VCaP (cell line): Measurements from ENCODE around the gene FAM229A.

Experiments
- H3K27ac ChIP-seq: fragments of 450-650 bp; 2 replicates; pipeline ENCODE4 v1.5.1; 2017
- CTCF ChIP-seq: fragments of 450-650 bp; conservative IDR thresholded peaks from 2 replicates; pipeline ENCODE4 v1.5.1; 2017; ENCODE audit warnings: mild to moderate bottlenecking, moderate library complexity

FAM229A gene

GRCh38 chr1:32352239-32352745 is 10.0 kb downstream of the FAM229A start:
- TF ChIP-seq CTCF: no peak
- H3K27ac ChIP-seq: peak overlapping the region; percentile 96

- TF ChIP-seq CTCF: 0 out of 2 replicates have a peak, but pooled peaks have one; percentile 9
- peak overlapping the region; percentile 96 for H3K27ac ChIP-seq
Observed at GRCh38 chr1:32351399-32352238, 10.7 kb downstream of the FAM229A start.

- peak; percentile 55 for TF ChIP-seq CTCF
Observed at GRCh38 chr1:32350785-32351398, 11.4 kb downstream of the FAM229A start.

GRCh38 chr1:32349211-32349708 is 13.0 kb downstream of the FAM229A start:
- no peak for TF ChIP-seq CTCF
- no peak overlapping the region for H3K27ac ChIP-seq

More at GRCh38 chr1:32350785-32351398, 11.4 kb downstream of the FAM229A start:
- H3K27ac ChIP-seq: peak overlapping the region; percentile 96

- no peak for TF ChIP-seq CTCF
- H3K27ac ChIP-seq: no peak overlapping the region
Observed at GRCh38 chr1:32346532-32347157, 15.6 kb downstream of the FAM229A start.

- no peak for TF ChIP-seq CTCF
- H3K27ac ChIP-seq: peak overlapping the region; percentile 21
Observed at GRCh38 chr1:32345289-32345827, 16.9 kb downstream of the FAM229A start.
